ENCODE measurements around the gene GSTA4.
A peak's percentile ranks its signal among the peaks of the same experiment; 100 is the strongest.

GSTA4 gene

GRCh38 chr6:52995089-52995912, at the start of gene GSTA4:
Gene GSTA4, minus strand, starts transcription at chr6:52995284. Its CDS starts 1,041 bp downstream, at chr6:52994243.
- peak; percentile 85 for DNase-seq

- DNase-seq, result no peak
These were observed 49.5 kb upstream of the GSTA4 start for GRCh38 chr6:53044572-53044971.

GRCh38 chr6:53044071-53044470, 49.0 kb upstream of the GSTA4 start:
- DNase-seq, result no peak

GRCh38 chr6:53043581-53043980, 48.5 kb upstream of the GSTA4 start:
- DNase-seq, result no peak

GRCh38 chr6:53042112-53042511, 47.0 kb upstream of the GSTA4 start:
- DNase-seq, result no peak

GRCh38 chr6:53041356-53041755, 46.3 kb upstream of the GSTA4 start:
- DNase-seq, result no peak

- DNase-seq, result no peak
These were observed 43.5 kb upstream of the GSTA4 start for GRCh38 chr6:53038596-53038995.

- DNase-seq, result no peak
These were observed 43.1 kb upstream of the GSTA4 start for GRCh38 chr6:53038141-53038540.

- DNase-seq, result no peak
These were observed 40.6 kb upstream of the GSTA4 start for GRCh38 chr6:53035549-53036213.

- no peak for DNase-seq
These were observed 38.7 kb upstream of the GSTA4 start for GRCh38 chr6:53033764-53034163.

- DNase-seq, result no peak
These were observed 37.8 kb upstream of the GSTA4 start for GRCh38 chr6:53032849-53033248.

- DNase-seq, result no peak
These were observed 36.2 kb upstream of the GSTA4 start for GRCh38 chr6:53031281-53031680.

GRCh38 chr6:53029761-53030160, 34.7 kb upstream of the GSTA4 start:
- DNase-seq, result no peak

GRCh38 chr6:53029257-53029656, 34.2 kb upstream of the GSTA4 start:
- no peak for DNase-seq

- DNase-seq, result no peak
These were observed 33.4 kb upstream of the GSTA4 start for GRCh38 chr6:53028467-53028866.

- no peak for DNase-seq
These were observed 32.1 kb upstream of the GSTA4 start for GRCh38 chr6:53027131-53027718.

- no peak for DNase-seq
These were observed 31.4 kb upstream of the GSTA4 start for GRCh38 chr6:53026526-53026925.

- no peak for DNase-seq
These were observed 28.2 kb upstream of the GSTA4 start for GRCh38 chr6:53023323-53023722.

- no peak for DNase-seq
These were observed 25.1 kb upstream of the GSTA4 start for GRCh38 chr6:53020005-53020744.

GRCh38 chr6:53018446-53018845, 23.4 kb upstream of the GSTA4 start:
- no peak for DNase-seq

GRCh38 chr6:53015486-53015885, 20.4 kb upstream of the GSTA4 start:
- no peak for DNase-seq

GRCh38 chr6:53014744-53015143, 19.7 kb upstream of the GSTA4 start:
- DNase-seq, result no peak

- no peak for DNase-seq
These were observed 19.0 kb upstream of the GSTA4 start for GRCh38 chr6:53014063-53014462.
